Central memory CD4-positive, alpha-beta T cell (primary cell): ENCODE measurements around the gene CCNY.
"Not testable (repeated sequence)": the region's sequence is repeated elsewhere in the genome, so short reads cannot be mapped to it uniquely, and the experiment has no call there.

ENCODE experiments used
- DNase-seq: peaks from one replicate; pipeline ENCODE4 v3.0.0; 2022

The CCNY gene

DNA sequence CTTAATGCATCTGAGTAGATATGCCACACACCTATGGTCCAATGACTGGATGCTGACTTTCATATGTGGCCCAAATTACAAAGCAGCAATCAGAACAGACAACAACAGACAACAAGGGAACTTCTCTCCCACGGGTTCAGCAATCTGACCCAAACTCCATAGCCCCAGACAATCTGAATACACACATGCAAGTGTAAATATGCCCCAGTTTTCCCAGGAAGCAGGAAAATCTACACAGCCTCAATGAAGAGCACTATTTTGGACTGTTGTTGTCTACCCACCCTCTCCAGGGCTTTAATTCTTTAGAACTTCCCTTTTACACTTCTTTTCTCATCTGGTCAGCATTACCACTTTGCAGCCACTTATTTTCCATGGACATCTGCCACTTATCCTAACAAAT, 2.0 kb upstream of the CCNY start:
- DNase-seq: no peak

DNA sequence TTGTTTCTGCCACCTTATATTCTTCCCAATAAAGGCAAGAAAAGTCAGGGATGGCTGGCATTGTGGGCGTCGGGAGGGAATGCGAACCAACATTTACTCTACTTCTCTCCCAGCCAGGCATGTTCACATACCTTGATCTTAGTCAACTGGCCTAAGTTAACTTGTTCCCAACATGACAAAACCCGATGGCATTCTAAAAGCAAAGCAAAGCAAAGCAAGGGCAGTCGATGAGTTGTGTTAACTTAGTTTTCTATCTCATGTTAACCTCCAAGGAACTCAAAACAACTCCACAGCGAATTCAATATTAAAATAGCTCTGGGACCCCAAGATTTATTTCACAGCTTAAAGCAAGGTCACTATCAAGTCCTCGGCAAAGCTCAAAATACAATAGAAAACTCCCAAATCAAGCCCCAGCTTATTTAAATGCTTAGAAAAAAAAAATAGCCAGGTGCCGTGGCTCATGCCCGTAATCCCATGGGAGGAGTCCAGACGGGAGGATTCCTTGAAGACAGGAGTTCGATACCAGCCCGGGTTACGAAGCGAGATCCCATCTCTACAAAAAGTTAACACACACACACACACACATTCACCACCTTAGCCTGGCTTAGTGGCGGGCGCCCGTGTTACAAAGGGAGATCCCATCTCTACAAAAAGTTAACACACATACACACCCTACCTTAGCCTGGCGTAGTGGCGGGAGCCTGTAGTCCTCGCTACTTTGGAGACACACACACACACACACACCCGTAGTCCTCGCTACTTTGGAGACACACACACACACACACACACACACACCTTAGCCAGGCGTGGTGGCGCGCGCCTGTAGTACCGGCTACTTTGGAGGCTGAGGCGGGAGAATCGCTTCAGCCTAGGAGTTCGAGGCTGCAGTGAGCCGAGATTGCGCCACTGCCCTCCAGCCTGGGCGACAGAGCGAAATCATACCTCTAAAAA, 901 bp upstream of the CCNY start:
- DNase-seq: peak; percentile 24

DNA sequence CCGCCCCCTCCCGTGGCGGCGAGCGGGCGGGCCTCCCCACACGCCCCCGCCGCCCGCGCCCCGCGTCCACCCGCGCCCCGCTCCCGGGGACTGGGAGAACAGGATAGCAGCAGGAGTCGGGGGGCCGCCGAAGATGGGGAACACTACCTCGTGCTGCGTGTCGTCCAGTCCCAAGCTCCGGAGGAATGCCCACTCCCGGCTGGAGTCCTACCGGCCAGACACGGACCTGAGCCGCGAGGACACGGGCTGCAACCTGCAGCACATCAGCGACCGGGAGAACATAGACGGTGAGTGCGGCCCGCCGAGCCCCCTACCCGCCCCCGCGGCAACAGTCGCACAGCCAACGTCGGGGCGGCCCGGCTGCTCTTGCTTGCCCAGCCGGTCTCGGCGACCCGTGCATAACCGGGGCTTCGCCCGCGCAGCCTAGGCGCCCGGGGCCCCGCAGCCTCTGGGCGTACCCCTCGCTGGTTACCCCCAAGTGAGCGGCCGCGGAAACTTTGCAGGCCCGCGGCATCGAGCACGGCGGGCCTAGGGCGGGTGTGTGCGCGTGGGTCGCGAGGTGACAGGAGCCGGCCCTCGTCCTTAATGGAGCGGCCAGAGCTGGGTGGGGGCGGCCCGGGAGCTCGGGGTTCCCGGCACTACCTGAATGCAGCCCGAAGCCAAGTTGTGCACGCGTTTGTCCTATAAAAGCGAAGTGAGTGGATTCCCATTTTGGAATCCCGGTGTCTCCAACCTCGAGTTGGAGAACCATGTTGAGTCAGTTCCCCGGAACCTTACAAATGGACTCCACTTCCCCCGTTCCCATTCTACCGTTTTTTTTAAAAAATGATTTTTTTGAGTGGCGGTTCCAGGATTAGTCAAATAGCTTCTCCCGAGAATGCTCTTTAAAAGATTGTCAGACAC, 863 bp downstream of the CCNY start:
- DNase-seq: peak; percentile 26

DNA sequence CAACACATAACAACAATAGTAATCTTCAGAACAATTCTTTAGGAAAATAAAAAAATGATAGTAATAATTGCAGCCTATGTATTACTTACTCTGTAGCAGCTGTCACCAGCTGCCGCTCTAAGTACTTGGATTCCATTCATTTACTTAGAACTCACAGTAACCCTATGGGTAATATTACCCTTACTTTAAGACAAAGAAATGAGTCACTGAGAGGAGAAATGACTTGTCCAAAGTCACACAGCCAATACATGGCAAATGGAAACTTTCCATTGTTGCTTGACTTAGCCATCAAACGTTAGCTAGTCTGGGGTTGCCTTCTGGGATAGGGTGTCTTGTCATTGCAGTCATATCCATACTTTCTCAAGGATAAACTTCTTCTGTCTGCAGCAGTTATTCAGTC, 3.6 kb downstream of the CCNY start:
- DNase-seq: no peak

DNA sequence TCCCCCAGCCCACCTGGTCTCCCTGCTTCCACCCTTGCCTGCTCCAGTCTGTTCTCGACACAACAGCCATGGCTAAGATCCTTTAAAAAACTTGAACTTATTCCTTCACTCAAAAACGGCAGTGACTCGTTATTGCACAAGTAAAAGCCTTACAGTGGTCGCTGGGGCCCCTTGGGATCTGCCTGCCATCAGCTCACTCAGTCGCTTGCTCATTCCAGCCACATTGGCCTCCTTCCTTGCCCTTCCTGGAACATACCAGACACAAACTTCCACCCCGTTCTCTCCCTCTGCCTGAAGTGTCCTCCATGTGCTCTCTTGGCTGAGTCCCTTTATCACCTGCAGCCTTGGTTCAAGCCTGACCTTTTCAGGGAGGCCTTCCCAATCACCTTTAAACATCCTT, 4.7 kb downstream of the CCNY start:
- DNase-seq: no peak

DNA sequence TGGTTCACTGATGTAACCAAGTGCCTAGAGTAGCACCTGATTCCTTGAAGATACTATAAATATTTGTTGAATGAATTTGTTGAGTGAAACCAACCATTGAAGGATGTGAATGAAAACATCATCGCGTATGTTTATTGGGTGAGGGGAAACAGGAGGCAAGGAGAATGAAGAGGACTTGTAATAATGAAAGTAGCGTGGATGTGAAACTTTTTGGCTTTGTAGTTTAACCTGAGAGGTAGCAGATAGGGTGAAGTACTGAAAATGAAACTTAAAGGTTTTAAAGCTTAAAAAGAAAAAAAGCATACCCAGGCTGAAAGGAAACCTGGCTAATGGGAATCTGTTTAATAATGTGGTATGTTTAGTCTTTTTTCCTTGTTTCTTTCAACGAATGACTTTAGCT, 5.2 kb downstream of the CCNY start:
- peak; percentile 46 for DNase-seq

DNA sequence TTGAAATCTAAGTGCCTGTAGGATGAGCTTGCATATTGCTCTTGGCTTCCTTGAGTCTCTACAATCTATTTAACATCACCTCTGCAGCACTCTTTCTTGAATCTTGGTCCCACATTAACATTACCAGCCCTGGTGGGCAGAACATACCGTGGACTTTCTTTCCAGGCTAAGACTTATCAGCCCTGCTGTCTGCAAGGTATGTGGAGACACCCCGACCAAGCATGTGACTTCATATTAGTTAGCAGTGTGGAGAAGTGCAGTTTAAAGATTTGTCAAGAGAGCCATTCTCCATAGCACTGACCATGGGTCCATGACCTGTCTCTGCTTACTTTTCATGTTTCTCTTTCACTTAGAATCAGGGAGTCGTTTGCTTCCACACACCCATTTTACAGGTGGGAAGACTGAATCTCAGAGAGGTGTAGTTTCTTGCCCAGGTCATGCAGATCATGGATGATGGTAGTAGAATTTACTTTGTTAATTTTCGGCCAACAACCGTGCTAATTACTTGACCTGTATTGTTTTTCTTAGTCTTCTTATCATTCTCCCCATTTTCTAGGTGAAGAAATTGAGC, 6.0 kb downstream of the CCNY start:
- no peak for DNase-seq

DNA sequence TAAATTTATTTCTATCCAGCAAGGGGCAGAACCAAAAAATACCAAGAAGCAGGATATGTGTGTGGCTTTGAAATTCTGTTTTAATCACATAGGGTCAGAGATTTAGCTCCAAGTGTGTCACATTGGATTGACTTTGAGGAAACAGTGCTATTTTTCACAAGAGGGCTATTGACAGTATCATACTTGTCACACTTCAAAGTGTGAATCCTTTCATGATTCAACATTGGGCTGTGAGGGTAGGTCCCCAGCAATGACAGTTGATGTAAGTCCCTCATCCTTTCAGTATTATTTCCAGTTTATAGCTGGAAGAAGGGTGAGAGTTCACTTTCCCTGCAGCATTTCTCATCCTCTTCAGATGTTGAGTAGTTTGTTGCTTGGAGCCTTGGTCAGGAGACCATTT, 7.4 kb downstream of the CCNY start:
- DNase-seq: no peak

DNA sequence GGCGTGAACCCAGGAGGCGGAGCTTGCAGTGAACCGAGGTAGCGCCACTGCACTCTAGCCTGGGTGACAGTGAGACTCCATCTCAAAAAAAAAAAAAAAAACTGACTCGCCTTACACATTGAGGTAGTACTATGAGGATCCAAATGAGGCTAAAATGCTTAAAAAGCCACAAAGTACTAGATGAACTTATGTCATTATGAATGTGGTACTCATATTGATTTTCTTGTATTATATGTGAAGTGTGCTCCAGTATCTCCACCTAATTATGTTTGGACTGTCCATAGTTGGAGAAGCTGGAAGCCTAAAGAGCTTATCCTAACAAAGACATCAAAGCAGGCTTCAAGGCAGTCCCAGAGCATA, 9.1 kb downstream of the CCNY start:
- DNase-seq: no peak

DNA sequence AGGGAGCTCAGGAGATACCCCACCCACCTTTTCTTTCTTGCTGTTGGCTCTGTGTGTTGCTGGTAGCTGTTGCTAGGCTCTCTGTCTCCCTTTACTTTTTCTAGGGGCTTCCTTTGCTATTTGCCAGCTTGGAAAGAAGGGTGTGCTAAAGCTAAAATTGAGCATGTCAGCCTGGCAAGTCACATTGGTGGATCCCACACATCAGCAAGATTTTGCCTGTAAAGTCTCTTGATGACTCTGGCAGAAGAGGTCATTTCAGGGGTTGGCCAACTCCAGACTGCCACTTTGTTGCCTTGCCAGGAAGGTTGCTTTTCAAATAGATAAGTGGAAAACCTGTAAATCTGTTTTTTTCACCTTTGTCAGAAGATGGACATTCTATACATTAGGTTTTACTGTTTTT, 9.9 kb downstream of the CCNY start:
- DNase-seq: no peak

DNA sequence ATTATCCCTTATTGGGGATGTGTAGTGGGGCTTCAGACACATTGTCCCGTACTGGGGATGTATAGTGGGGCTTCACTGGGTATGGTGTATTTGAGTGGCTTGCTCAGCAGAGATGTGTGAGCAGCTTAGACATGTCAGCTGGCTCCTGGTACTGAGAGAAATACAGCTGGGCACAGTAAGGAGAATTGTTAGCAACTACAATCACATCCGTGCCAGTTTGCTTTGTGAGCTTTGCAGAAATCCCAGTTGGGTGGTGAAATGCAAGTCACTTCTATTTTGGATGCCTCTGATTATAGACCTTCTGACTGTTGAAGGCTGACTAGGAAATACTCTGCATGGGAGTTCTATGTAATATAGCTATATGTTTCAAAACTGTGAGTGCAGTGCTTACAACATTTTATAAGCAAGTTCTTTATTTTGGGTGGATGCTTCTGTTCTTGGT, 10.8 kb downstream of the CCNY start:
- no peak for DNase-seq

DNA sequence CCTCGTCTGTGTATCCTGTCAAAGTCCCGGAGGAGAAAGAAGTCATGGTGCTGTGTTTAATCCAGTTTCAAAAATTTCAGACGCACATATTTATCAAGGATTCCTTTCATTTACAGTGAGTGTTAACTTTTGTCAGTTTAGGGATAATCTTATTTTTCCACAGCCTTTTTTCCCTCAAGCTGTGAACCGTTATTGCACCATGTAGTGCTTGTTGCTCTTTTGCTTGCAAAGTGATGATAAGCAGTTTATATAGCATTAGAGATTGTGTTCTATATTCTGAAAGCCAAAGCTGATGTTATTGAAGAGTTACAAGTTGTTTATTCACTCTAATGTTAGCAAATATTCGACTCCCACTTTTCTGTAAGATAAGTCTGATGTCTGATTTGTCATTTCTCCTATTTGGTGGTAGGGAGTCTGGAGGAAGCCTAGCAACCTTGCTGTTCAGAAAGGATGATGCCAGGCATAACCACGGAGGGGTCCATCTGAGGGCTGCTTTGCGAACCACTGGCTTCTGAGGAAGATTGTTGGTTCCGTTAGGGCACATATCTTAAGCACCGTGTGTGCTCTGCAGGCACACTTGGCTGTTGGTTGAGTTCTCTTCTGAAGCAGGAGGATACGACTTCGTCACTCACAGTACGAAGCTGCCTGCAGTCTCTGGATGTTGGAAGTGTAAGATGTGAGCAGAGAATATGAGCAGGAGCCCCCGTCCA, 11.7 kb downstream of the CCNY start:
- DNase-seq: no peak

DNA sequence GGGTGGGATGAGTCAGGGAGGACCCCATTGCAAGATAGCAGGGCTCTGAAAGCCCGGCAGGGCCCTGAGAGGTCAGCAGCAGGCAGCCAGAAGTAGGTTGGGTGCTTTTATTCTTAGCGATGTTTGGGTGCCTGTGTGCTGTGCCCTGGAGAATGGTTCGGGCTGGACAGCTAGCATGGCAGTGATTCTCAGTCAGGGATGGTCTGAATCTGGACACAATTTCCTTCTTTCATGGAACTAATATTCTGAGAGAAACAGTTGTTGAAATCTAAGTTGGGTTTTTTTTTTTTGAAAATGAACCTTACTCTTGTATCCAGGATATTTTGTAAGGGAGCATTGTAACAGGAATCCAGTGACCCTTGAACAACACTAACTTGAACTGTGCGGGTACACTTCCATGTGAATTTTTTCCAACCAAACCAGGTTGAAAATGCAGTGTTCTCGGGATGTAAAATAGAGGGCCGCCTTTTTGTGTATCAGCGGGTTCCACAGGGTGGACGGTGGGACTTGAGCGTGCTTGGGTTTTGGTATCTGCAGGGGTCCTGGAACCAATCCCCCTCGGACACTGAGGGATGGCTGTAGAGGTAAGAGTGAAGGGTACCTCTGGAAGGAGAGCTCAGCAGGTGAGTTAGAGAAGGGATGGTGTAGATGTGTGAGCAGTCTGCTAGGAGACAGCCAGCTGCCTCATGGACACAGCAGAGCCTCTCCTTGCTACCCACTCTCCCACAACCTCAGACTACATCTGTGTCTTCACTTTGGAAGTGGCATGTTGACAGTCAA, 12.5 kb downstream of the CCNY start:
- no peak for DNase-seq

DNA sequence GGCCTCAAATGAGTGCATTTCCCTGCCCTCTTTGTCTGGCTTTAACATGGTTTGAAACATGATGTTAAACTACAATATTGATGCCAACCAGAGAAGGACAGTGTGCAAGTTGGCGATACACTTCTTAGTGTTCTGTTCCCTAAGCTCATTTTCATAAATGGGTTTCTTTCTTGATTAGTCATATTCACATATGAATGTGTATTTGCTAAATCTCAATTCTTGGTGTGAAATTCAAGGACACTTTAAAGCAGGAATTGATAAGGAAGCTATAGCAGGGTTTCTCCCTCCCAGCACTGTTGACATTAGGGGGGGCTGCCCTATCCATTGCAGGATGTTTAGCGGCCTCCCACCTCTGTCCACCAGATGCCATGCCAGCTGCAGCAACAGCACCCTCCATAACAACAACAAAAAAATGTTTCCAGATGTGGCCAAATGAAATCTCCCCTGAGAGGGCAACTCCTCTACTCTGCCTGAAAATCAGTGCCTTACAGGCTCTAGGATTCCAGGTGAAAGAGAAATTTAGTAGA, 13.1 kb downstream of the CCNY start:
- DNase-seq: no peak

DNA sequence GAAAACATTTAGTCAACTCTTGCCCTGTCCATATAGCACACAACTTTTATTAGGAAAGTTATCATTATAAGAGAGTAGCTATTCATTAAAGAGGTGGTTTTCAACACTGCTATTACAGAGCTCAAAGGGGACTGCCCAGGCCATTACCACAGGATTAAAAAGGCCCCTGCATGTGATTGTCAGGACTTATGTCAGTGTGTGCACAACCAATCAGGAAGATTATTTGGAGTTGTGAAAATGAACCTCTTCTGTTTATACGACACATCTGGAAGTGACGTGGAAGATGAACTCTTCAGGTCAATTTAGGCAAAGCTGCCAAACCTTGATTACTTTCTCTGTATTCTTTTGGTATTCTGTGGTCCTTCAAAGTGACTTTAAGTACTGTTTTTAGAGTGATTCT, 14.7 kb downstream of the CCNY start:
- DNase-seq: no peak

DNA sequence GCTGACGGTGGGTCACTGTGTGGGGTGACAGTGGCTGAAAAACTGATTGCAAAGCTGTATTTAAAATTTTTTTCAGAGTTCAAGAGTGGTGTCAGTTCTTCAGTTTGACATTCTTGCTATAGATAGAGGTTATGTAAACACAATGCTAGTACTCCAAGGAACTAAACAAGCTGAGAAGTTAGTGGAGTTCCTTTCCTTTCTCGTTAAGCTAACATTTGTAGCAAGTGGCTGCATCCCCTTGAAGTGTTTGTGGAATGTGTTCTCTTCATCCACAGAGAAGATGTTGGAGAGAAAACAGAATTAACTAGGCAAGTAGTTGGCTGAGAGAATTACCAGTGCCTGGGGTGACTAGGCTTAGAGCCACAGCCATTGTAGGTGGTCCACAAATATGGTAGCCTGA, 15.8 kb downstream of the CCNY start:
- no peak for DNase-seq

DNA sequence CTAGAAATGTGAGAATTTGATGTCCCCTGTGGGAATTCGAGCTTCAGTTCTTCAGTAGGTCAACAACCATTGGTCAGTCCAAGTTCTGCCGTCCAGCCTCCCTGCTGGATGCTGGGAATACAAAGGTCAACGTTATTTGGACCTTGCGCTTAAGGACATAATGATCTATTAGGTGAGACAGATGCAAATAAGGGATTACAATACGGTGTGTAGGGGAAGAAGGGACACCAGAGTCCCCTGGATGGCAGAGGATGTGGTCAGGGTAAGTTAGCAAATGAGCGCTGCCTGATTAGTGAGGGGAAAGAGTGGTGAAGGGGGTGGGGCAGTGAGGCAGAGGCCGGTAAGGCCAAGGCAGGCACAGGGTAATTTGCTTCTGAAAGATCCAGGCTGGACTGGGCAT, 16.2 kb downstream of the CCNY start:
- DNase-seq: no peak

DNA sequence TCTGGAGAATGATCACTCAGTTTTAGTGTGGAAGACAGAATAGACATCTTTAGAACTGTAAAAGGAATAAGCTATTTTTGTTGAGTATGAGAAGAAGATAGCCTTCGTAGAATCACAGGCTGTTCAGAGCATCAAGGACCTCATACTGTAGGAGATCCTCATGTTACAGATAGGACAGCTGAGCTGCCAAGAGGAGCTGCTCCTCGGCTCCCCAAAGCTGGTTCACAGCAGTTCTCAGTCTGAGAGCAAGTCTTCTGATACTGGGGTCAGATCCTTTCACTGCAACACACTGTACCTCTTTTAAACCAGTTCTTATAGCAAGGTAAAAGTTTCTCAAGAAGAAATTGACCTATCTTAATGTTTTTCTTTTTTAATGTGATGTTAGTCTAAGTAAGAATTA, 17.1 kb downstream of the CCNY start:
- DNase-seq: no peak

DNA sequence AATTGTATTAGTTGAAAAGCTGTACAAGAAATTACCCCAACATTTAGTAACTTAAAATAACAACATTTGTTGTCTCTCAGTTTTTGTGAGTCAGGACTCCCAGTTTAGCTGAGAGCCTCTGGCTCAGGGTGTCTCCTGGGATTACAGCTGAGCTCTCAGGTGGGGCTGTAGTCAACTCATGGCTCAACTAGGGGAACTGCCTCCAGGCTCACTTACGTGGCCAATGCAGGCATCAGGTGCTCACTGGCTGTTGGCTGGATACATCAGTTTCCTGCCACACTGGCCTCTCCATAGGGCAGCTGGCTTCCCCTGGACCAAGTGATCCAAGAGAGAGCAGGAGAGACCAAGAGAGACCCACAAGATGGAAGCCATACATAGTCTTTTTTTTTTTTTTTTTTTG, 17.5 kb downstream of the CCNY start:
- no peak for DNase-seq

DNA sequence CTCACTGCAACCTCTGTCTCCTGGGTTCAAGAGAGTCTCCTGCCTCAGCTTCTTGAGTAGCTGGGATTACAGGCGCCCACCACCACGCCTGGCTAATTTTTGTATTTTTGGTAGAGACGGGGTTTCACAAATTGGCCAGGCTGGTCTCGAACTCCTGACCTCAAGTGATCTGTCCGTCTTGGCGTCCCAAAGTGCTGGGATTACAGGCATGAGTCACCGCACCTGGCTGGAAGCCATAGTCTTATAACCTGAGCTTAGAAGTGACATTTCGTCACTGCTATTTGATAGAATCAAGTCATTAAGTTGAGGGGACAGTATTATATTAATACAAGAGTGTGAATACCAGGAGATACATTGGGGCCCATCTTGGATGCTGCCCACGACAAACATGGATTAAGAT, 17.9 kb downstream of the CCNY start:
- not testable (repeated sequence) for DNase-seq

DNA sequence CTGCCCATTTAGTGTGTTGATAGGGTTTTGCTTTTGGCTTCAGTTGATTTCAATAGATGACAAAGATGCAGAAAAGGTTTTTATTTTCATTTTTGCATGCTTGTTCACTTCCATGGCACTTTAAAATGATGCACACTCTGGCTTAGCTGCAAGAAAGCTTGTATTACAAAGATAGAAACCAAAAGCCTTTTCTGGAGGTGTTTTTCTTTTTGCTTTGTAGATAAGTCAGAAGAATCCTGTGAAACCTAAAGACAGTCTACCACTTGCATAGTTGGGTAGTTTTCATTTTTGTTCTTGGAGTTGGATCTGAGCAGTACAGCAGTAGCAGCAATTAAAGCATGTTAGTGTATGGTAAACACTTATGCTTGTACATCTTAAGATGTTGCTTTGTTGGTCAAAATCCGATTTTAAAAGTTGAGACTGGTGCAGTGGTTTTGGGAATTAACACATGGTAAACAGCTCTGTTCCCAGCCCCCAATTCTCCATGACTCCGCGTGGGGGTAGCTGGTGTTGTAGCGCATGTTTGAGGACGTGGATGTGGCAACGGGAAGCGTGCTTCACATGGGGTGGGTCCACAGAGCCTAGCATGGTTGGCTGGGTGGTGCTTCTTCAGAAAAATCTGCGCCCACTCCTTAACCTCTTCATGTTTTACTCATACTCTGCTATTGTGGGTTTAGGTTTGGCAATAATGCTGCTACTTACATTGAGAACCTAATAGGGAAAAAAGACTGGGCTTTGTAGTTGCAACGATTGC, 19.8 kb downstream of the CCNY start:
- DNase-seq: no peak
